GM12878 (cell line): ENCODE measurements around the gene HYDIN. TPM values are rescaled to one million over a fixed set of nuclear protein-coding genes. Genes with fewer than 3 reads are reported as not detected.

Source experiments
- ATAC-seq: fragments of 200-7000 bp; cut with Tn5 transposase; 3 replicates; pipeline ENCODE4 v1.9.1; 2020; ENCODE audit warnings: mild to moderate bottlenecking, moderate library complexity
- BruUV-seq: library from RNA; stranded (reverse); fragments of 400-500 nt; replicated peaks from 2 replicates; lab custom pipeline; 2021; lab: Mats Ljungman, UMichigan
- CTCF ChIA-PET: fragments of 300-600 bp; sonication (Branson Sonifier 250); formaldehyde crosslinking; extraction: SDS; loops from one replicate; lab custom pipeline; 2021; ENCODE audit warnings: inconsistent platforms; lab: Yijun Ruan, JAX
- POLR2A ChIA-PET: fragments of 350-600 bp; formaldehyde crosslinking; extraction: SDS; loops from one replicate; lab custom pipeline; 2021; ENCODE audit warnings: inconsistent platforms; lab: Charles Lee
- RAD21 ChIA-PET: fragments of 300-600 bp; sonication (Branson Sonifier 250); formaldehyde crosslinking; loops from one replicate; lab custom pipeline; 2023; ENCODE audit warnings: antibody characterized with exemption; ENCODE audit not compliant: unreplicated experiment; lab: Charles Lee
- SMC1A ChIA-PET: fragments of 300-600 bp; sonication (Branson Sonifier 250); formaldehyde crosslinking; loops from one replicate; lab custom pipeline; 2023; ENCODE audit not compliant: unreplicated experiment, uncharacterized antibody; lab: Charles Lee
- DNase-seq: peaks from one replicate; pipeline ENCODE4 v3.0.0-alpha.2; 2011; ENCODE audit warnings: low read depth, low spot score
- FAIRE-seq: peaks from 3 replicates; lab custom pipeline; 2011; peaks lifted over from hg19 to GRCh38; lab: Jason Lieb, UNC
- H2AFZ ChIP-seq: 2 replicates; pipeline ENCODE4 v1.6.0; 2011; ENCODE audit warnings: low read depth, low read length, control low read depth; ENCODE audit not compliant: control insufficient read depth
- H3K27ac ChIP-seq: 2 replicates; pipeline ENCODE4 v1.5.1; 2011; ENCODE audit warnings: control low read depth; ENCODE audit not compliant: control insufficient read depth, insufficient read depth
- H3K27me3 ChIP-seq, 2 experiments: replicated peaks in 1 of 2; 2 replicates each; pipeline versions ENCODE4 v1.6.0 to v1.6.1; 2011; ENCODE audit warnings: low read length in 1 of 2; ENCODE audit not compliant: control insufficient read depth in 2 of 2, insufficient read depth in 2 of 2
- H3K36me3 ChIP-seq, 2 experiments: 2 replicates each; pipeline ENCODE4 v1.5.1; 2011; ENCODE audit warnings: low read length in 1 of 2; ENCODE audit not compliant: control insufficient read depth in 2 of 2, insufficient read depth in 2 of 2
- H3K4me1 ChIP-seq: 2 replicates; pipeline ENCODE4 v1.6.1; 2011; ENCODE audit warnings: mild to moderate bottlenecking, low read length, moderate library complexity, mixed read lengths; ENCODE audit not compliant: control insufficient read depth, insufficient read depth
- H3K4me2 ChIP-seq: 2 replicates; pipeline ENCODE4 v1.6.0; 2011; ENCODE audit warnings: control low read depth; ENCODE audit not compliant: control insufficient read depth, insufficient read depth
- H3K4me3 ChIP-seq: fragments of 200-600 bp; sonication (generic); 2 replicates; pipeline ENCODE4 v1.5.1; 2016
- H3K79me2 ChIP-seq: 2 replicates; pipeline ENCODE4 v1.6.0; 2011; ENCODE audit warnings: low read length; ENCODE audit not compliant: control insufficient read depth, insufficient read depth
- H3K9ac ChIP-seq: 2 replicates; pipeline ENCODE4 v1.8.0; 2011; ENCODE audit warnings: low read length, control low read depth, mixed read lengths; ENCODE audit not compliant: control insufficient read depth, insufficient read depth
- H3K9me3 ChIP-seq: replicated peaks from 3 replicates; pipeline ENCODE4 v1.5.1; 2011; ENCODE audit warnings: mild to moderate bottlenecking, low read length; ENCODE audit not compliant: control insufficient read depth, insufficient read depth
- H4K20me1 ChIP-seq: 2 replicates; pipeline ENCODE4 v1.6.0; 2011; ENCODE audit not compliant: control insufficient read depth, insufficient read depth
- ATF7 ChIP-seq: fragments of 450-650 bp; IDR thresholded peaks from 2 replicates; pipeline ENCODE4 v1.6.1; 2016; ENCODE audit warnings: low read depth, mild to moderate bottlenecking
- CBFB ChIP-seq: IDR thresholded peaks from 2 replicates; pipeline ENCODE4 v1.6.1; 2016; ENCODE audit warnings: antibody characterized with exemption, low read depth
- HCFC1 ChIP-seq: fragments of 150-350 bp; IDR thresholded peaks from 2 replicates; pipeline ENCODE4 v1.6.1; 2014; ENCODE audit warnings: low read length
- MYC ChIP-seq: IDR thresholded peaks from 2 replicates; pipeline ENCODE4 v1.6.1; 2011; ENCODE audit warnings: mild to moderate bottlenecking, low read length, moderate library complexity, inconsistent platforms; ENCODE audit not compliant: insufficient read depth, insufficient replicate concordance, insufficient read length, severe bottlenecking
- RAD21 ChIP-seq: IDR thresholded peaks from 2 replicates; pipeline ENCODE4 v1.6.1; 2011; ENCODE audit warnings: mild to moderate bottlenecking, low read depth, low read length, moderate library complexity; ENCODE audit not compliant: insufficient read depth
- RCOR1 ChIP-seq: conservative IDR thresholded peaks from 2 replicates; pipeline ENCODE4 v1.6.1; 2012; ENCODE audit warnings: low read depth, low read length, improper control_type of control experiment
- TAF1 ChIP-seq: IDR thresholded peaks from 2 replicates; pipeline ENCODE4 v1.6.1; 2011; ENCODE audit warnings: mild to moderate bottlenecking, low read depth, low read length, borderline replicate concordance
- TCF7 ChIP-seq: IDR thresholded peaks from 2 replicates; pipeline ENCODE4 v1.6.1; 2014; ENCODE audit warnings: antibody characterized with exemption, borderline replicate concordance
- ZNF384 ChIP-seq: IDR thresholded peaks from 2 replicates; pipeline ENCODE4 v1.6.1; 2012; ENCODE audit warnings: low read depth, mild to moderate bottlenecking, low read length, improper control_type of control experiment, borderline replicate concordance
- WGBS: methylation state at CpG from one replicate; pipeline ENCODE4 v1.1.6; 2016; ENCODE audit warnings: low lambda C conversion rate; ENCODE audit not compliant: insufficient replicate concordance, insufficient coverage; ENCODE audit errors: missing lambda C conversion rate; 5-methylcytosine and 5-hydroxymethylcytosine counted together
- in situ Hi-C: fragments of 300-500 bp; cut with MboI; formaldehyde crosslinking; loops from 9 replicates; pipeline ENCODE4 v1.14.3; 2018; ENCODE audit warnings: mixed read lengths
- intact Hi-C: fragments of 100-400 bp; cut with micrococcal nuclease; formaldehyde crosslinking; loops from one replicate; pipeline ENCODE4 v1.14.2; 2022; ENCODE audit not compliant: unreplicated experiment
- polyA plus RNA-seq, 11 experiments: library from polyadenylated mRNA; depleted of rRNA in 4 of 11; unstranded in 6 of 11; stranded (reverse) in 5 of 11; fragments of >200 nt; fragmentation: Nextera tagmentation in 4 of 11; fragmentation: Illumina TruSeq in 1 of 11; extraction: Ambion mirVana in 4 of 11; extraction: Trizol in 1 of 11; gene quantifications; 1 replicate in 1 of 11; 2 replicates in 10 of 11; pipeline versions ENCODE4 v1.2.1 to v1.2.3, GENCODE V29; 2011 to 2016; ENCODE audit warnings: inconsistent platforms in 2 of 11, missing spikeins in 2 of 11, low read depth in 1 of 11
- total RNA-seq, 4 experiments: library from RNA; depleted of rRNA in 3 of 4; stranded (reverse); fragments of >200 nt in 3 of 4; fragmentation: Illumina TruSeq in 1 of 4; extraction: Trizol in 1 of 4; gene quantifications; 2 replicates each; pipeline versions ENCODE4 v1.2.1 to v1.2.3, GENCODE V29; 2013 to 2021

The HYDIN gene
- total and polyA plus RNA-seq, 10 of the 15 experiments (the other 5 are each of a cell fraction or from before 2014, with no cell fraction given), result 0.01 to 0.30 (median 0.10) TPM; not detected in 7

- intact Hi-C loops (no loop called here), in situ Hi-C loops (no loop called here)
- no peak for TF ChIP-seq RCOR1
- TF ChIP-seq CBFB, result no peak
- TF ChIP-seq ATF7, result no peak
- TF ChIP-seq RAD21, result no peak
- TF ChIP-seq MYC, result no peak
- TF ChIP-seq TAF1, result no peak
- TF ChIP-seq ZNF384, result no peak
- TF ChIP-seq HCFC1, result no peak
- no peak for TF ChIP-seq TCF7
- no peak for DNase-seq
- ChIA-PET SMC1A (interaction anchor here (1.0 kb wide), 1 partner anchor 507 kb away, joined by 4 read pairs; no protein-coding TSS in a partner anchor), CTCF (no interaction called here), POLR2A (no interaction called here), RAD21 (no interaction called here)
- 18% methylated on average over 2 of the region's 2 CpGs for WGBS
- H3K4me1 ChIP-seq, result no peaks in the 10 kb centered on the region; the same call in 1 of the 2 replicates
- H2AFZ ChIP-seq, result no peak overlapping the region
- no peak overlapping the region for H3K4me3 ChIP-seq
- H3K79me2 ChIP-seq, result peaks cover 12% of the 10 kb centered on the region
- H4K20me1 ChIP-seq, result no peaks in the 10 kb centered on the region
- ATAC-seq, result no peak
- FAIRE-seq, result no peak
- no TSS peak for BruUV-seq
- peaks cover 2% of the 10 kb centered on the region; the same call in 1 of the 3 replicates for H3K9me3 ChIP-seq
- H3K27me3 ChIP-seq, result no peaks in the 10 kb centered on the region
- H3K36me3 ChIP-seq, result no peaks in the 10 kb centered on the region
- H3K4me2 ChIP-seq, result no peak overlapping the region
- no peak overlapping the region for H3K27ac ChIP-seq
- no peak overlapping the region for H3K9ac ChIP-seq
Measured at GRCh38 chr16:70804734-70805169, 425.8 kb downstream of the HYDIN start.
